Measurements from ENCODE around the gene USP24. TPM values are rescaled to one million over a fixed set of nuclear protein-coding genes. Genes with fewer than 3 reads are reported as not detected.
A peak's percentile ranks its signal among the peaks of the same experiment; 100 is the strongest.
"Not testable (repeated sequence)": the region's sequence is repeated elsewhere in the genome, so short reads cannot be mapped to it uniquely, and the experiment has no call there.

The USP24 gene
- total RNA-seq, 1 donor, result 43.1 TPM

DNA sequence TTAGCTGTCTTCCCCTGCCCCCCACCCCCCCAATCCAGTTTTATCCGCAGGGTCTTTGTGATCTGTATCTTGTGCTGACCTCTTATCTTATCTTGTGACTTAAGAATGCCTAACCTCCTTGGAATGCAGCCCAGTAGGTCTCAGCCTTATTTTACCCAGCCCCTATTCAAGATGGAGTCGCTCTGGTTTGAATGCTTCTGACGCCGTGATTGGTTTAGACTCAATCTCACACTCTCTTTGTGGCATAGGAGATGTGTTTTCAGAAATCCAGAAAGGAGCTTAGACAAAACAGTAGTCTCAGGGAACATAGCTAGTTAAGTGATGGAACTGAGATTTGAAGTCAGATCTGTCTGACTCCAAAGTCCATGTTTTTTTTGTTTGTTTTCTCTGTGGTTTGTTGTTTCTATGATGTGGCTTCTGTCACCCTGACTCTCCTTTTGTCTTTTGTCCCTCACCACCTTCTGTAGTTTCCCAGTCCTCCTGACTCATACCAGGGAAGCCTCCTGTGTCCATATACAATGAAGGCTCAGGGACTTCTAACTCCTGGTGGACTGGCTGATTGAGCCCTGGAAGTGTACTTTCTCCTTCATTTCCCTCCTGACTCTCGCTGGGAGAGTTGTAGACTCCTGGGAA lies 18.1 kb upstream of the USP24 start:
- H2AFZ ChIP-seq (ENCODE audit: low read length), result peak overlapping the region; percentile 14
- peak overlapping the region; percentile 70 for H3K4me2 ChIP-seq (ENCODE audit: insufficient read depth, low read length)
- TF ChIP-seq, protein P1, sequence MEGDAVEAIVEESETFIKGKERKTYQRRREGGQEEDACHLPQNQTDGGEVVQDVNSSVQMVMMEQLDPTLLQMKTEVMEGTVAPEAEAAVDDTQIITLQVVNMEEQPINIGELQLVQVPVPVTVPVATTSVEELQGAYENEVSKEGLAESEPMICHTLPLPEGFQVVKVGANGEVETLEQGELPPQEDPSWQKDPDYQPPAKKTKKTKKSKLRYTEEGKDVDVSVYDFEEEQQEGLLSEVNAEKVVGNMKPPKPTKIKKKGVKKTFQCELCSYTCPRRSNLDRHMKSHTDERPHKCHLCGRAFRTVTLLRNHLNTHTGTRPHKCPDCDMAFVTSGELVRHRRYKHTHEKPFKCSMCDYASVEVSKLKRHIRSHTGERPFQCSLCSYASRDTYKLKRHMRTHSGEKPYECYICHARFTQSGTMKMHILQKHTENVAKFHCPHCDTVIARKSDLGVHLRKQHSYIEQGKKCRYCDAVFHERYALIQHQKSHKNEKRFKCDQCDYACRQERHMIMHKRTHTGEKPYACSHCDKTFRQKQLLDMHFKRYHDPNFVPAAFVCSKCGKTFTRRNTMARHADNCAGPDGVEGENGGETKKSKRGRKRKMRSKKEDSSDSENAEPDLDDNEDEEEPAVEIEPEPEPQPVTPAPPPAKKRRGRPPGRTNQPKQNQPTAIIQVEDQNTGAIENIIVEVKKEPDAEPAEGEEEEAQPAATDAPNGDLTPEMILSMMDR (IDR thresholded peaks at IDR 0.05; ENCODE audit: extremely low read depth, low read depth, low read length), result no peak
- peak overlapping the region; percentile 41 for H3K4me3 ChIP-seq (ENCODE audit: insufficient read depth, low read length)
- H3K4me1 ChIP-seq (ENCODE audit: insufficient read depth, low read length), result peaks cover 36% of the 10 kb centered on the region
- H3K36me3 ChIP-seq (ENCODE audit: insufficient read depth, low read length), result no peaks in the 10 kb centered on the region
- no peak for DNase-seq (ENCODE audit: insufficient read length, low spot score, missing footprints)
- H3K27me3 ChIP-seq (ENCODE audit: insufficient read depth, low read length), result no peaks in the 10 kb centered on the region
- no peaks in the 10 kb centered on the region for H4K20me1 ChIP-seq (ENCODE audit: insufficient read depth, low read length)
- no peaks in the 10 kb centered on the region for H3K79me2 ChIP-seq (ENCODE audit: insufficient read depth, low read length)
- no peaks in the 10 kb centered on the region for H3K9me3 ChIP-seq (ENCODE audit: low read depth, low read length)
- H3K27ac ChIP-seq (ENCODE audit: low read depth, low read length), result peak overlapping the region; percentile 80

DNA sequence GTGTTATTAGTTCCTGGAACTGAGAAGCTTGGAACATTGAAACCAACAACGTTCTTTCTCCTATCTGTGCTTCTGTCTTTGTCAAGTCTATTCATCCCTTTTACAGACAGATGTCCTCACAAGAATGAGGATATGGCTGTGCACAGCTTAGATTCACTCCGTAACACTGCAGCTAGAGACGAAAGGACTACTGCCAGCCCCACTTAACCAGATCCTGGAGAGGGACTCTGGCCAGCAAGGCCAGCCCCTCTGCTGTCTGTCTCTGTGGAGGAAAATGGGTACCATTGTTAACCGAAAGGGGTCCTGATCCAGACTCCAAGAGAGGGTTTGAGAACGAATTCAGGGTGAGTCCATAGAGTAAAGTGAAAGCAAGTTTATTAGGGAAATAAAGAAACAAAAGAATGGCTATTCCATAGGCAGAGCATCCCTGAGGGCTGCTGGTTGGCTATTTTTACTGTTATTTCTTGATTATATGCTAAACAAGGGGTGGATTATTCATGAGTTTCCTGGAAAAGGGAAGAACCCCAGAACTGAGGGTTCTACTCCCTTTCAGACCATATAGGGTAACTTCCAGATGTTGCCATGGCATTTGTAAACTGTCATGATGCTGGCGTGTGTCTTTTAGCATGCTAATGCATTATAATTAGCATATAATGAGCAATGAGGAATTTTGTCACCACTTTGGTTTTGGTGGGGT lies 17.4 kb upstream of the USP24 start:
- Histone ChIP-seq H2AFZ (ENCODE audit: low read length) (no peak overlapping the region), H4K20me1 (ENCODE audit: insufficient read depth, low read length) (no peaks in the 10 kb centered on the region), H3K79me2 (ENCODE audit: insufficient read depth, low read length) (no peaks in the 10 kb centered on the region), H3K9me3 (ENCODE audit: low read depth, low read length) (no peaks in the 10 kb centered on the region), H3K27me3 (ENCODE audit: insufficient read depth, low read length) (no peaks in the 10 kb centered on the region), H3K4me3 (ENCODE audit: insufficient read depth, low read length) (no peak overlapping the region), H3K4me1 (ENCODE audit: insufficient read depth, low read length) (peaks cover 36% of the 10 kb centered on the region), H3K4me2 (ENCODE audit: insufficient read depth, low read length) (no peak overlapping the region), H3K36me3 (ENCODE audit: insufficient read depth, low read length) (no peaks in the 10 kb centered on the region), H3K27ac (ENCODE audit: low read depth, low read length) (no peak overlapping the region)
- TF ChIP-seq, protein P1 (IDR thresholded peaks at IDR 0.05; ENCODE audit: extremely low read depth, low read depth, low read length), result no peak
- DNase-seq (ENCODE audit: insufficient read length, low spot score, missing footprints), result no peak

DNA sequence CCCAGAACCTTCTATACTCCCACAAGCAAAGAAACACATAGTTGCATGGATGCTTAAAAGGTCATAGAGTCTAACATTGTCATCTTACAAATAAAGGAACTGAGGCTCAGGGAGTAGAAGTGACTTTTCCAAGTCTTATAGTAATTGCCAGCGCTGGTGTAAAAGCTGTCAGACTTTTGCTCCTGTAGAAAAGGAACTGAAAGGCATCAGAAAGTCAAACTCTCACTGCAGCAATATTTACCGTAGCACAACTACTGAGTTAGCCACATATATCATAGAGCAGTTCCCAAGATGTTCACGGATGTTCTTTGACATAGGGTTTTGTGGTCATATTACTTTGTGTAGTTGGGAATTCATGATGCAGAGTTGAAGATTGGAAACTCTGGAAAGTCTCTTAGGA lies 16.6 kb upstream of the USP24 start:
- no peak overlapping the region for H2AFZ ChIP-seq (ENCODE audit: low read length)
- H4K20me1 ChIP-seq (ENCODE audit: insufficient read depth, low read length), result no peaks in the 10 kb centered on the region
- no peak overlapping the region for H3K4me3 ChIP-seq (ENCODE audit: insufficient read depth, low read length)
- H3K27me3 ChIP-seq (ENCODE audit: insufficient read depth, low read length), result no peaks in the 10 kb centered on the region
- TF ChIP-seq, protein P1 (IDR thresholded peaks at IDR 0.05; ENCODE audit: extremely low read depth, low read depth, low read length), result no peak
- H3K36me3 ChIP-seq (ENCODE audit: insufficient read depth, low read length), result no peaks in the 10 kb centered on the region
- H3K27ac ChIP-seq (ENCODE audit: low read depth, low read length), result no peak overlapping the region
- DNase-seq (ENCODE audit: insufficient read length, low spot score, missing footprints), result no peak
- peaks cover 36% of the 10 kb centered on the region for H3K4me1 ChIP-seq (ENCODE audit: insufficient read depth, low read length)
- H3K4me2 ChIP-seq (ENCODE audit: insufficient read depth, low read length), result no peak overlapping the region
- no peaks in the 10 kb centered on the region for H3K79me2 ChIP-seq (ENCODE audit: insufficient read depth, low read length)
- no peaks in the 10 kb centered on the region for H3K9me3 ChIP-seq (ENCODE audit: low read depth, low read length)

DNA sequence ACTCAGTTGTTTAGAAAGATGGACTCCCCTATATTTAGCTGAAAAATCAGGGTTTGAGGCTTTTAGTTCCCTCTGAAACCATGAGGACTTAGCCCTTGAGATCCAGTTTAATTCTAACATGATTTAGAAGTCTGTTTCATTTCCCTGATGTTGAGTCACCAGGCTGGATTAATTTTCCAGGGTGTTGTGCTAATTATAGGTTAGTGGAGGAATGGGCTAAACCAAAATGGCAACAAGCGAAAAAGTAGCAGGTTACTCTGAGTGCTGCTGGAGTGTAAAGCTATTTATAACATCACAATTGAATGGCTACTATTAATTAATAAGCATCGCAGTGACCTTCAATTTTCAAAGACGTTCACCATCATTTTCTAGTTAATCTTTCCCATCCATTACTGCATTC lies 15.5 kb upstream of the USP24 start:
- TF ChIP-seq, protein P1 (IDR thresholded peaks at IDR 0.05; ENCODE audit: extremely low read depth, low read depth, low read length), result no peak
- H3K4me3 ChIP-seq (ENCODE audit: insufficient read depth, low read length), result no peak overlapping the region
- H2AFZ ChIP-seq (ENCODE audit: low read length), result peak overlapping the region; percentile 20
- DNase-seq (ENCODE audit: insufficient read length, low spot score, missing footprints), result no peak
- H3K79me2 ChIP-seq (ENCODE audit: insufficient read depth, low read length), result no peaks in the 10 kb centered on the region
- peak overlapping the region; percentile 25 for H3K4me2 ChIP-seq (ENCODE audit: insufficient read depth, low read length)
- no peaks in the 10 kb centered on the region for H3K36me3 ChIP-seq (ENCODE audit: insufficient read depth, low read length)
- H4K20me1 ChIP-seq (ENCODE audit: insufficient read depth, low read length), result no peaks in the 10 kb centered on the region
- H3K4me1 ChIP-seq (ENCODE audit: insufficient read depth, low read length), result peaks cover 29% of the 10 kb centered on the region
- no peaks in the 10 kb centered on the region for H3K27me3 ChIP-seq (ENCODE audit: insufficient read depth, low read length)
- H3K9me3 ChIP-seq (ENCODE audit: low read depth, low read length), result no peaks in the 10 kb centered on the region
- no peak overlapping the region for H3K27ac ChIP-seq (ENCODE audit: low read depth, low read length)

DNA sequence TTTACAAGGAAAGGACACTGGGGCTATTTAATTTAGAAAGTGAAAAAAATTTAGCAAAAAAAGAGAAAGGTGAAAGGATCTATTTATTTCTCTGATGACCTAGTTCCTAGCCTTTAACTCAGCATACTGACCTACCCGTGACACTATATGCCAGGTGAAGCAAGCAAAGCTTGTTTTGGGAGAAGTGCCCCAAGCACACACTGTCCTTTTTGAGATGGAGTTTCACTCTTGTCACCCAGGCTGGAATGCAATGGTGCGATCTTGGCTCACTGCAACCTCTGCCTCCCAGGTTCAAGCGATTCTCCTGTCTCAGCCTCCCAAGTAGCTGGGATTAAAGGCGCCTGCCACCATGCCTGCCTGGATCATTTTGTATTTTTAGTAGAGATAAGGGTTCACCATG lies 14.6 kb upstream of the USP24 start:
- H3K27ac ChIP-seq (ENCODE audit: low read depth, low read length); H4K20me1 ChIP-seq (ENCODE audit: insufficient read depth, low read length); H3K9me3 ChIP-seq (ENCODE audit: low read depth, low read length); H3K36me3 ChIP-seq (ENCODE audit: insufficient read depth, low read length); H3K4me2 ChIP-seq (ENCODE audit: insufficient read depth, low read length); H3K27me3 ChIP-seq (ENCODE audit: insufficient read depth, low read length); DNase-seq (ENCODE audit: insufficient read length, low spot score, missing footprints); H3K79me2 ChIP-seq (ENCODE audit: insufficient read depth, low read length); H3K4me3 ChIP-seq (ENCODE audit: insufficient read depth, low read length); H2AFZ ChIP-seq (ENCODE audit: low read length): not testable (repeated sequence)
- H3K4me1 ChIP-seq (ENCODE audit: insufficient read depth, low read length), result peaks cover 23% of the 10 kb centered on the region

Data from osteoblast (primary cell).